Caco-2 (cell line): ENCODE measurements around the gene LRP1B. TPM values are rescaled to one million over a fixed set of nuclear protein-coding genes. Genes with fewer than 3 reads are reported as not detected.

ENCODE experiments used
- BruUV-seq: library from RNA; stranded (reverse); fragments of 400-500 nt; replicated peaks from 2 replicates; lab custom pipeline; 2021; lab: Mats Ljungman, UMichigan
- CTCF ChIA-PET: fragments of 300-600 bp; sonication (Branson Sonifier 250); formaldehyde crosslinking; loops from one replicate; lab custom pipeline; 2022; ENCODE audit warnings: antibody characterized with exemption; lab: Charles Lee
- POLR2A ChIA-PET: fragments of 300-600 bp; sonication (Branson Sonifier 250); formaldehyde crosslinking; loops from one replicate; lab custom pipeline; 2022; ENCODE audit warnings: antibody characterized with exemption; lab: Charles Lee
- DNase-seq, 2 experiments: peaks; one replicate each; pipeline versions ENCODE4 v3.0.0 to v3.0.0-alpha.2; 2020 to 2022
- H3K27me3 ChIP-seq: replicated peaks from 2 replicates; pipeline ENCODE4 v1.6.0; 2011; ENCODE audit warnings: low read length; ENCODE audit not compliant: control insufficient read depth, insufficient read depth
- H3K36me3 ChIP-seq: 2 replicates; pipeline ENCODE4 v1.5.1; 2011; ENCODE audit warnings: low read length; ENCODE audit not compliant: control insufficient read depth, insufficient read depth
- H3K4me1 ChIP-seq: fragments of 250-450 bp; sonication (Bioruptor Pico); 2 replicates; pipeline ENCODE4 v1.5.1; 2020; ENCODE audit warnings: mild to moderate bottlenecking
- H3K4me3 ChIP-seq: 2 replicates; pipeline ENCODE4 v1.5.1; 2011; ENCODE audit warnings: low read depth, mild to moderate bottlenecking, control low read depth, low read length
- H3K9me3 ChIP-seq: fragments of 250-450 bp; sonication (Bioruptor Pico); 2 replicates; pipeline ENCODE4 v1.5.1; 2020; ENCODE audit warnings: mild to moderate bottlenecking, moderate library complexity
- H3K27ac Mint-ChIP-seq: one replicate; pipeline ENCODE4 v1.8.0; 2022; ENCODE audit warnings: mixed read lengths; ENCODE audit not compliant: unreplicated experiment
- H3K27me3 Mint-ChIP-seq: one replicate; pipeline ENCODE4 v1.8.0; 2022; ENCODE audit warnings: mixed read lengths; ENCODE audit not compliant: insufficient read depth, unreplicated experiment
- H3K36me3 Mint-ChIP-seq: one replicate; pipeline ENCODE4 v1.8.0; 2022; ENCODE audit warnings: mild to moderate bottlenecking, mixed read lengths; ENCODE audit not compliant: insufficient read depth, unreplicated experiment
- H3K4me1 Mint-ChIP-seq: one replicate; pipeline ENCODE4 v1.8.0; 2022; ENCODE audit warnings: low read depth, mixed read lengths; ENCODE audit not compliant: unreplicated experiment
- H3K4me3 Mint-ChIP-seq: one replicate; pipeline ENCODE4 v1.8.0; 2022; ENCODE audit warnings: mild to moderate bottlenecking, moderate library complexity, mixed read lengths; ENCODE audit not compliant: unreplicated experiment
- H3K9me3 Mint-ChIP-seq: one replicate; pipeline ENCODE4 v1.8.0; 2022; ENCODE audit warnings: mixed read lengths; ENCODE audit not compliant: unreplicated experiment
- CTCF ChIP-seq, 2 experiments: fragments of 200-600 bp in 1 of 2; IDR thresholded peaks; 1 replicate in 1 of 2; 2 replicates in 1 of 2; pipeline versions ENCODE4 v1.5.1 to v1.8.0; 2011 to 2022; ENCODE audit warnings: antibody characterized with exemption in 1 of 2, control low read depth in 1 of 2, inconsistent platforms in 1 of 2, low read depth in 1 of 2, low read length in 1 of 2, mild to moderate bottlenecking in 1 of 2, moderate library complexity in 1 of 2; ENCODE audit not compliant: insufficient read depth in 1 of 2, severe bottlenecking in 1 of 2, unreplicated experiment in 1 of 2
- intact Hi-C: fragments of 100-400 bp; cut with micrococcal nuclease; formaldehyde crosslinking; loops from one replicate; pipeline ENCODE4 v1.10.0; 2022; ENCODE audit not compliant: unreplicated experiment
- total RNA-seq: library from RNA; stranded (reverse); gene quantifications from 2 replicates; pipeline ENCODE4 v1.2.3, GENCODE V29; 2022

Gene LRP1B
- total RNA-seq, 1 experiment from 2014 or later = not detected

- H3K27me3 Mint-ChIP-seq = no peaks in the 10 kb centered on the region
- no peaks in the 10 kb centered on the region for H3K27me3 ChIP-seq
- H3K9me3 ChIP-seq = no peaks in the 10 kb centered on the region
- H3K36me3 ChIP-seq = no peaks in the 10 kb centered on the region
- H3K4me3 Mint-ChIP-seq = no peak overlapping the region
- H3K4me1 ChIP-seq = no peaks in the 10 kb centered on the region
- intact Hi-C loops = no loop called here
- no peak for TF ChIP-seq CTCF (IDR thresholded peaks at IDR 0.05; ENCODE audit: insufficient read depth in 1 of 2, low read depth in 1 of 2, low read length in 1 of 2, severe bottlenecking in 1 of 2, unreplicated experiment in 1 of 2)
- ChIA-PET CTCF (no interaction called here), POLR2A (no interaction called here)
- H3K9me3 Mint-ChIP-seq = peaks cover 10% of the 10 kb centered on the region
- H3K27ac Mint-ChIP-seq = no peak overlapping the region
- no peak overlapping the region for H3K4me3 ChIP-seq
- H3K4me1 Mint-ChIP-seq = no peaks in the 10 kb centered on the region
- H3K36me3 Mint-ChIP-seq = no peaks in the 10 kb centered on the region
- no TSS peak for BruUV-seq
- no peak for DNase-seq
Measured at GRCh38 chr2:141381946-141382345, 748.9 kb downstream of the LRP1B start.

- Histone ChIP-seq H3K36me3 (no peaks in the 10 kb centered on the region), H3K4me1 (no peaks in the 10 kb centered on the region), H3K9me3 (no peaks in the 10 kb centered on the region), H3K4me3 (no peak overlapping the region), H3K27me3 (no peaks in the 10 kb centered on the region)
- Mint-ChIP-seq H3K36me3 (no peaks in the 10 kb centered on the region), H3K27ac (no peak overlapping the region), H3K27me3 (no peaks in the 10 kb centered on the region), H3K4me1 (no peaks in the 10 kb centered on the region), H3K9me3 (peaks cover 10% of the 10 kb centered on the region), H3K4me3 (no peak overlapping the region)
- POLR2A ChIA-PET = no interaction called here
- no peak for TF ChIP-seq CTCF (IDR thresholded peaks at IDR 0.05; ENCODE audit: insufficient read depth in 1 of 2, low read depth in 1 of 2, low read length in 1 of 2, severe bottlenecking in 1 of 2, unreplicated experiment in 1 of 2)
- CTCF ChIA-PET = interaction anchor here (0.5 kb wide), 1 partner anchor 1809 kb away, joined by 3 read pairs; no protein-coding TSS in a partner anchor
- intact Hi-C loops = no loop called here
- no peak for DNase-seq
- BruUV-seq = no TSS peak
Measured at GRCh38 chr2:141380008-141380979, 750.5 kb downstream of the LRP1B start.

- TF ChIP-seq CTCF (IDR thresholded peaks at IDR 0.05; ENCODE audit: insufficient read depth in 1 of 2, low read depth in 1 of 2, low read length in 1 of 2, severe bottlenecking in 1 of 2, unreplicated experiment in 1 of 2) = no peak
- no peaks in the 10 kb centered on the region for H3K36me3 Mint-ChIP-seq
- H3K4me1 Mint-ChIP-seq = no peaks in the 10 kb centered on the region
- Histone ChIP-seq H3K36me3 (no peaks in the 10 kb centered on the region), H3K4me3 (no peak overlapping the region), H3K27me3 (no peaks in the 10 kb centered on the region), H3K4me1 (no peaks in the 10 kb centered on the region), H3K9me3 (no peaks in the 10 kb centered on the region)
- CTCF ChIA-PET = no interaction called here
- BruUV-seq = no TSS peak
- H3K27ac Mint-ChIP-seq = no peak overlapping the region
- H3K9me3 Mint-ChIP-seq = no peaks in the 10 kb centered on the region
- POLR2A ChIA-PET = no interaction called here
- intact Hi-C loops = no loop called here
- no peak overlapping the region for H3K4me3 Mint-ChIP-seq
- peaks cover 6% of the 10 kb centered on the region for H3K27me3 Mint-ChIP-seq
- no peak for DNase-seq
Measured at GRCh38 chr2:141364821-141365220, 766.0 kb downstream of the LRP1B start.
